Liver (tissue), 3 donors: ENCODE data around the gene SPTB.

Experiments
- CTCF ChIP-seq: fragments of 150-350 bp; IDR thresholded peaks from 2 replicates; pipeline ENCODE4 v1.5.1; 2017; ENCODE audit warnings: improper control_type of control experiment, low read depth, low read length; ENCODE audit not compliant: missing input control
- FOXA1 ChIP-seq: IDR thresholded peaks from 2 replicates; pipeline ENCODE4 v1.6.1; 2016; ENCODE audit warnings: antibody characterized with exemption
- RAD21 ChIP-seq, 2 donors: IDR thresholded peaks; 2 replicates each; pipeline ENCODE4 v1.6.1; 2016; ENCODE audit warnings: antibody characterized with exemption in 2 of 2, mild to moderate bottlenecking in 2 of 2
- SP1 ChIP-seq: IDR thresholded peaks from 2 replicates; pipeline ENCODE4 v1.6.1; 2018; ENCODE audit warnings: antibody characterized with exemption, mild to moderate bottlenecking
- TAF1 ChIP-seq: conservative IDR thresholded peaks from 2 replicates; pipeline ENCODE4 v1.6.1; 2016; ENCODE audit warnings: antibody characterized with exemption, mild to moderate bottlenecking
- YY1 ChIP-seq: IDR thresholded peaks from 2 replicates; pipeline ENCODE4 v1.6.1; 2016; ENCODE audit warnings: antibody characterized with exemption, mild to moderate bottlenecking
- ZBTB33 ChIP-seq: IDR thresholded peaks from 2 replicates; pipeline ENCODE4 v1.6.1; 2016; ENCODE audit warnings: antibody characterized with exemption
- donor health status: healthy.
- donor health status: healthy.

GRCh38 chr14:64915029-64915424, 35.3 kb upstream of the SPTB start:
- TF ChIP-seq FOXA1 (no peak), TAF1 (no peak), SP1 (no peak), CTCF (no peak), YY1 (no peak), ZBTB33 (no peak), RAD21 (IDR thresholded peaks at IDR 0.05) (no peak)
